H9 (cell line): Measurements from ENCODE around the gene MYB. TPM values are rescaled to one million over a fixed set of nuclear protein-coding genes. Genes with fewer than 3 reads are reported as not detected.
"Not testable (repeated sequence)": the region's sequence is repeated elsewhere in the genome, so short reads cannot be mapped to it uniquely, and the experiment has no call there.

Source experiments
- DNase-seq: peaks from one replicate; pipeline ENCODE4 v3.0.0-alpha.2; 2017
- H2AFZ ChIP-seq: one replicate; pipeline ENCODE4 v1.6.1; 2013; ENCODE audit warnings: mild to moderate bottlenecking, low read length, control low read depth, moderate library complexity
- H2AK5ac ChIP-seq: 2 replicates; pipeline ENCODE4 v1.6.1; 2013; ENCODE audit warnings: low read length, control low read depth, mixed read lengths; ENCODE audit not compliant: insufficient read length
- H2BK120ac ChIP-seq: one replicate; pipeline ENCODE4 v1.6.1; 2013; ENCODE audit warnings: low read depth, mild to moderate bottlenecking, low read length, control low read depth, inconsistent platforms; ENCODE audit not compliant: poor library complexity, severe bottlenecking
- H2BK12ac ChIP-seq: 2 replicates; pipeline ENCODE4 v1.6.1; 2013; ENCODE audit warnings: low read length, control low read depth, mixed read lengths, low read depth; ENCODE audit not compliant: insufficient read length
- H2BK15ac ChIP-seq: 2 replicates; pipeline ENCODE4 v1.6.1; 2013; ENCODE audit warnings: low read depth, low read length, control low read depth
- H2BK20ac ChIP-seq: one replicate; pipeline ENCODE4 v1.6.1; 2013; ENCODE audit warnings: low read depth, mild to moderate bottlenecking, low read length, control low read depth, inconsistent platforms; ENCODE audit not compliant: poor library complexity, severe bottlenecking
- H2BK5ac ChIP-seq: 2 replicates; pipeline ENCODE4 v1.6.1; 2013; ENCODE audit warnings: low read length, control low read depth, mixed read lengths; ENCODE audit not compliant: insufficient read length
- H3K14ac ChIP-seq: 2 replicates; pipeline ENCODE4 v1.6.1; 2013; ENCODE audit warnings: low read length, control low read depth; ENCODE audit not compliant: insufficient read depth
- H3K18ac ChIP-seq: 2 replicates; pipeline ENCODE4 v1.6.1; 2013; ENCODE audit warnings: low read depth, mild to moderate bottlenecking, mixed read lengths, low read length, control low read depth; ENCODE audit not compliant: insufficient read length
- H3K23ac ChIP-seq: 2 replicates; pipeline ENCODE4 v1.6.1; 2013; ENCODE audit warnings: low read length, control low read depth, mixed read lengths, low read depth; ENCODE audit not compliant: insufficient read length
- H3K23me2 ChIP-seq: 2 replicates; pipeline ENCODE4 v1.6.1; 2013; ENCODE audit warnings: low read depth, mild to moderate bottlenecking, mixed read lengths, low read length, control low read depth; ENCODE audit not compliant: insufficient read length, poor library complexity, severe bottlenecking
- H3K27ac ChIP-seq: 2 replicates; pipeline ENCODE4 v1.5.1; 2013; ENCODE audit warnings: low read length, control low read depth, mixed read lengths, low read depth; ENCODE audit not compliant: insufficient read length
- H3K27me3 ChIP-seq: 2 replicates; pipeline ENCODE4 v1.6.1; 2013; ENCODE audit warnings: low read length, control low read depth, inconsistent platforms; ENCODE audit not compliant: insufficient read depth
- H3K4ac ChIP-seq: 2 replicates; pipeline ENCODE4 v1.6.1; 2013; ENCODE audit warnings: low read depth, mild to moderate bottlenecking, control low read depth, inconsistent platforms, low read length, moderate library complexity
- H3K4me1 ChIP-seq: 2 replicates; pipeline ENCODE4 v1.6.1; 2013; ENCODE audit warnings: low read length, control low read depth, inconsistent platforms; ENCODE audit not compliant: insufficient read depth
- H3K4me2 ChIP-seq: 2 replicates; pipeline ENCODE4 v1.6.1; 2013; ENCODE audit warnings: low read length, control low read depth, mixed read lengths; ENCODE audit not compliant: insufficient read length, insufficient read depth
- H3K56ac ChIP-seq: 2 replicates; pipeline ENCODE4 v1.6.1; 2013; ENCODE audit warnings: low read depth, mild to moderate bottlenecking, mixed read lengths, low read length, control low read depth; ENCODE audit not compliant: insufficient read length
- H3K79me1 ChIP-seq: 2 replicates; pipeline ENCODE4 v1.6.1; 2013; ENCODE audit warnings: low read depth, mild to moderate bottlenecking, moderate library complexity, low read length, control low read depth, inconsistent platforms; ENCODE audit not compliant: insufficient read depth, poor library complexity, severe bottlenecking
- H3K79me2 ChIP-seq: 2 replicates; pipeline ENCODE4 v1.6.1; 2013; ENCODE audit warnings: low read length, control low read depth, inconsistent platforms; ENCODE audit not compliant: insufficient read depth
- H3K9ac ChIP-seq: 2 replicates; pipeline ENCODE4 v1.6.1; 2013; ENCODE audit warnings: low read length, control low read depth, mixed read lengths; ENCODE audit not compliant: insufficient read length; ENCODE audit errors: extremely low read depth
- H3K9me3 ChIP-seq: one replicate; pipeline ENCODE4 v1.6.1; 2013; ENCODE audit warnings: low read depth, low read length, inconsistent platforms; ENCODE audit not compliant: control insufficient read depth
- H3T11ph ChIP-seq: one replicate; pipeline ENCODE4 v1.6.1; 2013; ENCODE audit warnings: mild to moderate bottlenecking, low read length, control low read depth, inconsistent platforms
- H4K20me1 ChIP-seq: one replicate; pipeline ENCODE4 v1.6.1; 2013; ENCODE audit not compliant: control insufficient read depth, insufficient read length, insufficient read depth
- H4K5ac ChIP-seq: 2 replicates; pipeline ENCODE4 v1.6.1; 2013; ENCODE audit warnings: low read depth, mild to moderate bottlenecking, mixed read lengths, low read length, control low read depth; ENCODE audit not compliant: insufficient read length
- H4K8ac ChIP-seq: replicated peaks from 2 replicates; pipeline ENCODE4 v1.6.1; 2013; ENCODE audit warnings: low read length, control low read depth, mixed read lengths, low read depth; ENCODE audit not compliant: insufficient read length
- H4K91ac ChIP-seq: 2 replicates; pipeline ENCODE4 v1.6.1; 2013; ENCODE audit warnings: low read depth, mild to moderate bottlenecking, moderate library complexity, mixed read lengths, low read length, control low read depth; ENCODE audit not compliant: insufficient read length
- H3K27ac Mint-ChIP-seq, 3 experiments: 2 replicates in 2 of 3; 3 replicates in 1 of 3; pipeline ENCODE4 v1.8.0; 2020 to 2021; ENCODE audit warnings: mixed read lengths in 3 of 3, mild to moderate bottlenecking in 1 of 3, moderate library complexity in 1 of 3
- H3K27me3 Mint-ChIP-seq: 2 replicates; pipeline ENCODE4 v1.8.0; 2021; ENCODE audit warnings: low read depth, mild to moderate bottlenecking, moderate library complexity, mixed read lengths
- H3K36me3 Mint-ChIP-seq, 3 experiments: 2 replicates in 2 of 3; 3 replicates in 1 of 3; pipeline ENCODE4 v1.8.0; 2020 to 2021; ENCODE audit warnings: low read depth in 3 of 3, mixed read lengths in 3 of 3; ENCODE audit not compliant: insufficient read depth in 1 of 3
- H3K4me1 Mint-ChIP-seq, 2 experiments: 2 replicates each; pipeline ENCODE4 v1.8.0; 2020; ENCODE audit warnings: mixed read lengths in 2 of 2
- H3K4me3 Mint-ChIP-seq, 2 experiments: 2 replicates in 1 of 2; 3 replicates in 1 of 2; pipeline ENCODE4 v1.8.0; 2020 to 2021; ENCODE audit warnings: mild to moderate bottlenecking in 2 of 2, mixed read lengths in 2 of 2, moderate library complexity in 1 of 2
- H3K9me3 Mint-ChIP-seq, 2 experiments: 2 replicates in 1 of 2; 3 replicates in 1 of 2; pipeline ENCODE4 v1.8.0; 2020; ENCODE audit warnings: mild to moderate bottlenecking in 2 of 2, mixed read lengths in 2 of 2, moderate library complexity in 1 of 2
- CTCF ChIP-seq: fragments of 200-600 bp; sonication (generic); conservative IDR thresholded peaks from 3 replicates; pipeline ENCODE4 v1.8.0; 2021; ENCODE audit warnings: antibody characterized with exemption, mild to moderate bottlenecking
- WGBS: extraction: QIAGEN DNeasy Blood & Tissue Kit; methylation state at CpG from one replicate; pipeline ENCODE4 v1.1.7; 2013; ENCODE audit warnings: missing lambda C conversion rate, low lambda C conversion rate, mixed read lengths; ENCODE audit not compliant: insufficient read length; ENCODE audit errors: extremely low coverage; 5-methylcytosine and 5-hydroxymethylcytosine counted together
- total RNA-seq: library from RNA; stranded (reverse); gene quantifications from 2 replicates; pipeline ENCODE4 v1.2.1, GENCODE V29; 2021

Gene MYB
- total RNA-seq, 1 experiment from 2014 or later, result 5.8 TPM

DNA sequence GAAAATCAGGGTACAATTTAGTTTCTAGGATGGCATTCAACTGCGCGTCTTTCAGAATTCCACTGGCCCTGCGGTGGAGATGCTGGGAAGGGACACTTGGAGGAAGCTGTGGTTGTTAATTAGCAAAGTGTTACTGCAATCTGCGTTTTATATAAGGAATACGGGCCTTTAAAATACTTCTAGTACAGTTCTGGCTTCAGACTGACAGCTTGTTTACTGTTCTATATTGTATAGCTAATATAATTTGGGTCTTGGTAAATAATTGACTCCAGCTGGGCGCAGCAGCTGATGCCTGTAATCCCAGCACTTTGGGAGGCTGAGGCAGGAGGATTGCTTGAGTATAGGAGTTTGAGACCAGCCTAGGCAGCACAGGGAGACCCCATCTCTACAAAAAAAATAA, 63.7 kb downstream of the MYB start:
- Histone ChIP-seq H3K23me2 (no peaks in the 10 kb centered on the region), H3K56ac (no peak overlapping the region), H3K4me2 (no peak overlapping the region), H2BK20ac (no peak overlapping the region), H4K91ac (no peak overlapping the region), H3K18ac (no peak overlapping the region), H3K9ac (no peak overlapping the region), H2AK5ac (no peak overlapping the region), H3K23ac (no peak overlapping the region), H2BK120ac (no peak overlapping the region), H4K5ac (no peak overlapping the region), H3K79me2 (no peaks in the 10 kb centered on the region), H3K4me1 (peaks cover 6% of the 10 kb centered on the region; the same call in 1 of the 2 replicates), H2BK5ac (no peak overlapping the region), H2AFZ (no peak overlapping the region), H3K14ac (no peak overlapping the region), H2BK12ac (no peak overlapping the region), H3K4ac (no peak overlapping the region), H3K79me1 (no peaks in the 10 kb centered on the region), H4K20me1 (no peaks in the 10 kb centered on the region), H2BK15ac (no peak overlapping the region), H3K27me3 (no peaks in the 10 kb centered on the region; the same call in 1 of the 2 replicates), H3K27ac (no peak overlapping the region), H3T11ph (no peak overlapping the region), H3K9me3 (no peaks in the 10 kb centered on the region), H4K8ac (no peak overlapping the region)
- Mint-ChIP-seq H3K27me3 (no peaks in the 10 kb centered on the region), H3K4me3 (no peak overlapping the region), H3K4me1 (peaks cover 23 to 25% of the 10 kb centered on the region in 2 experiments), H3K36me3 (peaks cover 0 to 8% (median 0%) of the 10 kb centered on the region in 3 experiments; a peak in 2 of 7 replicates), H3K27ac (no peak overlapping the region; a peak in 1 of 7 replicates), H3K9me3 (no peaks in the 10 kb centered on the region; a peak in 1 of 5 replicates)
- WGBS, result no CpG with 5 or more reads among the region's 6 CpGs
- DNase-seq, result no peak
- no peak for TF ChIP-seq CTCF

DNA sequence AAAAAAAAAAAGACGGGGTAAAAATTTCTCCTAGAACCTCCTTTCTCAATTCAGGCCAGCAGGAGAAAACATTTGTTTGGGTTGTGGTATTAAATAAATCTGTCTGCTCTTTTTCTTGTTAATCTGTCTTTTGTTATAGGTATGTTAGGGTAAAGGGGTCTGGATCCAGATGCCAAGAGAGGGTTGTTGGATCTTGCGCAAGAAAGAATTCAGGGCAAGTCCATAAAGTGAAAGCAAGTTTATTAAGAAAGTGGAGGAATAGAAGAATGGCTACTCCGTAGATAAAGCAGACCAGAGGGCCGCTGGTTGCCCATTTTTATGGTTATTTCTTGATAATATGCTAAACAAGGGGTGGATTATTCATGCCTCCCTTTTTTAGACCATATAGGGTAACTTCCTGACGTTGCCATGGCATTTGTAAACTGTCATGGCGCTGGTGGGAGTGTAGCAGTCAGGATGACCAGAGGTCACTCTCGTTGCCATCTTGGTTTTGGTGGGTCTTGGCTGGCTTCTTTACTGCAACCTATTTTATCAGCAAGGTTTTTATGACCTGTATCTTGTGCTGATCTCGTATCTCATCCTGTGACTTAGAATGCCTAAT, 65.4 kb downstream of the MYB start:
- not testable (repeated sequence) for H3K79me2 ChIP-seq, H4K8ac ChIP-seq, H3K23me2 ChIP-seq, H4K5ac ChIP-seq, H3K27ac ChIP-seq, H2BK15ac ChIP-seq, H2BK12ac ChIP-seq, H3K9ac ChIP-seq, DNase-seq, H3K9me3 ChIP-seq, H4K91ac ChIP-seq, H3K56ac ChIP-seq, H3K14ac ChIP-seq, H2AFZ ChIP-seq, H3K18ac ChIP-seq, H3K4me3 Mint-ChIP-seq, H3K27ac Mint-ChIP-seq, H3K79me1 ChIP-seq, H3K4ac ChIP-seq, H3K27me3 ChIP-seq, H3K36me3 Mint-ChIP-seq, H2BK120ac ChIP-seq, H3T11ph ChIP-seq, H2BK5ac ChIP-seq, H2BK20ac ChIP-seq, H2AK5ac ChIP-seq, H4K20me1 ChIP-seq, H3K4me1 ChIP-seq, H3K9me3 Mint-ChIP-seq, H3K23ac ChIP-seq, H3K27me3 Mint-ChIP-seq, H3K4me2 ChIP-seq
- H3K4me1 Mint-ChIP-seq, result peaks cover 37 to 38% of the 10 kb centered on the region in 2 experiments
- WGBS, result no CpG with 5 or more reads among the region's 8 CpGs
